H9 (cell line): ENCODE measurements around the gene CAPN2. TPM values are rescaled to one million over a fixed set of nuclear protein-coding genes. Genes with fewer than 3 reads are reported as not detected.

ENCODE experiments used
- DNase-seq: peaks from one replicate; pipeline ENCODE4 v3.0.0-alpha.2; 2017
- H2AFZ ChIP-seq: one replicate; pipeline ENCODE4 v1.6.1; 2013; ENCODE audit warnings: mild to moderate bottlenecking, low read length, control low read depth, moderate library complexity
- H2AK5ac ChIP-seq: 2 replicates; pipeline ENCODE4 v1.6.1; 2013; ENCODE audit warnings: low read length, control low read depth, mixed read lengths; ENCODE audit not compliant: insufficient read length
- H2BK120ac ChIP-seq: one replicate; pipeline ENCODE4 v1.6.1; 2013; ENCODE audit warnings: low read depth, mild to moderate bottlenecking, low read length, control low read depth, inconsistent platforms; ENCODE audit not compliant: poor library complexity, severe bottlenecking
- H2BK12ac ChIP-seq: 2 replicates; pipeline ENCODE4 v1.6.1; 2013; ENCODE audit warnings: low read length, control low read depth, mixed read lengths, low read depth; ENCODE audit not compliant: insufficient read length
- H2BK15ac ChIP-seq: 2 replicates; pipeline ENCODE4 v1.6.1; 2013; ENCODE audit warnings: low read depth, low read length, control low read depth
- H2BK20ac ChIP-seq: one replicate; pipeline ENCODE4 v1.6.1; 2013; ENCODE audit warnings: low read depth, mild to moderate bottlenecking, low read length, control low read depth, inconsistent platforms; ENCODE audit not compliant: poor library complexity, severe bottlenecking
- H2BK5ac ChIP-seq: 2 replicates; pipeline ENCODE4 v1.6.1; 2013; ENCODE audit warnings: low read length, control low read depth, mixed read lengths; ENCODE audit not compliant: insufficient read length
- H3K14ac ChIP-seq: 2 replicates; pipeline ENCODE4 v1.6.1; 2013; ENCODE audit warnings: low read length, control low read depth; ENCODE audit not compliant: insufficient read depth
- H3K18ac ChIP-seq: 2 replicates; pipeline ENCODE4 v1.6.1; 2013; ENCODE audit warnings: low read depth, mild to moderate bottlenecking, mixed read lengths, low read length, control low read depth; ENCODE audit not compliant: insufficient read length
- H3K23ac ChIP-seq: 2 replicates; pipeline ENCODE4 v1.6.1; 2013; ENCODE audit warnings: low read length, control low read depth, mixed read lengths, low read depth; ENCODE audit not compliant: insufficient read length
- H3K23me2 ChIP-seq: 2 replicates; pipeline ENCODE4 v1.6.1; 2013; ENCODE audit warnings: low read depth, mild to moderate bottlenecking, mixed read lengths, low read length, control low read depth; ENCODE audit not compliant: insufficient read length, poor library complexity, severe bottlenecking
- H3K27ac ChIP-seq: 2 replicates; pipeline ENCODE4 v1.5.1; 2013; ENCODE audit warnings: low read length, control low read depth, mixed read lengths, low read depth; ENCODE audit not compliant: insufficient read length
- H3K27me3 ChIP-seq: 2 replicates; pipeline ENCODE4 v1.6.1; 2013; ENCODE audit warnings: low read length, control low read depth, inconsistent platforms; ENCODE audit not compliant: insufficient read depth
- H3K4ac ChIP-seq: 2 replicates; pipeline ENCODE4 v1.6.1; 2013; ENCODE audit warnings: low read depth, mild to moderate bottlenecking, control low read depth, inconsistent platforms, low read length, moderate library complexity
- H3K4me1 ChIP-seq: 2 replicates; pipeline ENCODE4 v1.6.1; 2013; ENCODE audit warnings: low read length, control low read depth, inconsistent platforms; ENCODE audit not compliant: insufficient read depth
- H3K4me2 ChIP-seq: 2 replicates; pipeline ENCODE4 v1.6.1; 2013; ENCODE audit warnings: low read length, control low read depth, mixed read lengths; ENCODE audit not compliant: insufficient read length, insufficient read depth
- H3K56ac ChIP-seq: 2 replicates; pipeline ENCODE4 v1.6.1; 2013; ENCODE audit warnings: low read depth, mild to moderate bottlenecking, mixed read lengths, low read length, control low read depth; ENCODE audit not compliant: insufficient read length
- H3K79me1 ChIP-seq: 2 replicates; pipeline ENCODE4 v1.6.1; 2013; ENCODE audit warnings: low read depth, mild to moderate bottlenecking, moderate library complexity, low read length, control low read depth, inconsistent platforms; ENCODE audit not compliant: insufficient read depth, poor library complexity, severe bottlenecking
- H3K79me2 ChIP-seq: 2 replicates; pipeline ENCODE4 v1.6.1; 2013; ENCODE audit warnings: low read length, control low read depth, inconsistent platforms; ENCODE audit not compliant: insufficient read depth
- H3K9ac ChIP-seq: 2 replicates; pipeline ENCODE4 v1.6.1; 2013; ENCODE audit warnings: low read length, control low read depth, mixed read lengths; ENCODE audit not compliant: insufficient read length; ENCODE audit errors: extremely low read depth
- H3K9me3 ChIP-seq: one replicate; pipeline ENCODE4 v1.6.1; 2013; ENCODE audit warnings: low read depth, low read length, inconsistent platforms; ENCODE audit not compliant: control insufficient read depth
- H3T11ph ChIP-seq: one replicate; pipeline ENCODE4 v1.6.1; 2013; ENCODE audit warnings: mild to moderate bottlenecking, low read length, control low read depth, inconsistent platforms
- H4K20me1 ChIP-seq: one replicate; pipeline ENCODE4 v1.6.1; 2013; ENCODE audit not compliant: control insufficient read depth, insufficient read length, insufficient read depth
- H4K5ac ChIP-seq: 2 replicates; pipeline ENCODE4 v1.6.1; 2013; ENCODE audit warnings: low read depth, mild to moderate bottlenecking, mixed read lengths, low read length, control low read depth; ENCODE audit not compliant: insufficient read length
- H4K8ac ChIP-seq: replicated peaks from 2 replicates; pipeline ENCODE4 v1.6.1; 2013; ENCODE audit warnings: low read length, control low read depth, mixed read lengths, low read depth; ENCODE audit not compliant: insufficient read length
- H4K91ac ChIP-seq: 2 replicates; pipeline ENCODE4 v1.6.1; 2013; ENCODE audit warnings: low read depth, mild to moderate bottlenecking, moderate library complexity, mixed read lengths, low read length, control low read depth; ENCODE audit not compliant: insufficient read length
- H3K27ac Mint-ChIP-seq, 3 experiments: 2 replicates in 2 of 3; 3 replicates in 1 of 3; pipeline ENCODE4 v1.8.0; 2020 to 2021; ENCODE audit warnings: mixed read lengths in 3 of 3, mild to moderate bottlenecking in 1 of 3, moderate library complexity in 1 of 3
- H3K27me3 Mint-ChIP-seq: 2 replicates; pipeline ENCODE4 v1.8.0; 2021; ENCODE audit warnings: low read depth, mild to moderate bottlenecking, moderate library complexity, mixed read lengths
- H3K36me3 Mint-ChIP-seq, 3 experiments: 2 replicates in 2 of 3; 3 replicates in 1 of 3; pipeline ENCODE4 v1.8.0; 2020 to 2021; ENCODE audit warnings: low read depth in 3 of 3, mixed read lengths in 3 of 3; ENCODE audit not compliant: insufficient read depth in 1 of 3
- H3K4me1 Mint-ChIP-seq, 2 experiments: 2 replicates each; pipeline ENCODE4 v1.8.0; 2020; ENCODE audit warnings: mixed read lengths in 2 of 2
- H3K4me3 Mint-ChIP-seq, 2 experiments: 2 replicates in 1 of 2; 3 replicates in 1 of 2; pipeline ENCODE4 v1.8.0; 2020 to 2021; ENCODE audit warnings: mild to moderate bottlenecking in 2 of 2, mixed read lengths in 2 of 2, moderate library complexity in 1 of 2
- H3K9me3 Mint-ChIP-seq, 2 experiments: 2 replicates in 1 of 2; 3 replicates in 1 of 2; pipeline ENCODE4 v1.8.0; 2020; ENCODE audit warnings: mild to moderate bottlenecking in 2 of 2, mixed read lengths in 2 of 2, moderate library complexity in 1 of 2
- WGBS: extraction: QIAGEN DNeasy Blood & Tissue Kit; methylation state at CpG from one replicate; pipeline ENCODE4 v1.1.7; 2013; ENCODE audit warnings: missing lambda C conversion rate, low lambda C conversion rate, mixed read lengths; ENCODE audit not compliant: insufficient read length; ENCODE audit errors: extremely low coverage; 5-methylcytosine and 5-hydroxymethylcytosine counted together
- total RNA-seq: library from RNA; stranded (reverse); gene quantifications from 2 replicates; pipeline ENCODE4 v1.2.1, GENCODE V29; 2021
- TF ChIP-seq, protein P1 (sequence below): fragments of 200-600 bp; sonication (generic); conservative IDR thresholded peaks from 3 replicates; pipeline ENCODE4 v1.8.0; 2021; ENCODE audit warnings: antibody characterized with exemption, mild to moderate bottlenecking

Gene CAPN2
- total RNA-seq, 1 experiment from 2014 or later: 32.2 TPM

DNA sequence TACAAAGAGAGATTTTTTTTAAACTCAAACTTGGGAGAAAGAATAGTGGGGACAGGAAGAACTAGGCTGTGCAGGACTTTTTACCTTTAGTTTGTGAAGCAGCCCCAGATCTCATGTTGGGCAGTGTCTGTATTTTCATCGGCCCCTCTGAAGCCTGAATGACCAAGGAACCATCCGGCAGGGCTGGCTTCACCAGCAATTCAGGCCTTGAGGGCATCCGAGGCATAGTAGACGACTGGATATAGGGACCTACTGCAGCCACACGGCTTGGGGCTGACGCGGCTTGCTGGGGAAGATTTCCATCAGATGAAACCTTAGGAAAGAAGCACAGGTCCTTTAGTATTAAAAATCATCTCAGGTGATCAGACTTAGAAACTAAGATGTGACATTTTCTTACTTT, 89.7 kb downstream of the CAPN2 start:
- Histone ChIP-seq H3K56ac (no peak overlapping the region), H3K27me3 (no peaks in the 10 kb centered on the region), H4K20me1 (no peaks in the 10 kb centered on the region), H3K18ac (no peak overlapping the region), H3K23ac (no peak overlapping the region), H2BK12ac (no peak overlapping the region), H4K91ac (no peak overlapping the region), H3K14ac (no peak overlapping the region), H2BK120ac (no peak overlapping the region), H3T11ph (no peak overlapping the region), H3K79me1 (no peaks in the 10 kb centered on the region), H3K27ac (no peak overlapping the region), H3K23me2 (no peaks in the 10 kb centered on the region), H3K4me1 (no peaks in the 10 kb centered on the region), H3K79me2 (no peaks in the 10 kb centered on the region), H2BK5ac (no peak overlapping the region), H4K8ac (no peak overlapping the region), H3K4ac (no peak overlapping the region), H3K9me3 (no peaks in the 10 kb centered on the region), H2AK5ac (no peak overlapping the region), H2BK20ac (no peak overlapping the region), H3K4me2 (no peak overlapping the region), H2BK15ac (no peak overlapping the region), H4K5ac (no peak overlapping the region), H3K9ac (no peak overlapping the region), H2AFZ (no peak overlapping the region)
- Mint-ChIP-seq H3K27me3 (no peaks in the 10 kb centered on the region), H3K9me3 (no peaks in the 10 kb centered on the region), H3K27ac (no peak overlapping the region), H3K4me3 (no peak overlapping the region), H3K36me3 (peaks cover 44 to 78% (median 74%) of the 10 kb centered on the region in 3 experiments), H3K4me1 (peaks cover 2 to 3% of the 10 kb centered on the region in 2 experiments; a peak in 2 of 4 replicates)
- DNase-seq: no peak
- TF ChIP-seq, protein P1, sequence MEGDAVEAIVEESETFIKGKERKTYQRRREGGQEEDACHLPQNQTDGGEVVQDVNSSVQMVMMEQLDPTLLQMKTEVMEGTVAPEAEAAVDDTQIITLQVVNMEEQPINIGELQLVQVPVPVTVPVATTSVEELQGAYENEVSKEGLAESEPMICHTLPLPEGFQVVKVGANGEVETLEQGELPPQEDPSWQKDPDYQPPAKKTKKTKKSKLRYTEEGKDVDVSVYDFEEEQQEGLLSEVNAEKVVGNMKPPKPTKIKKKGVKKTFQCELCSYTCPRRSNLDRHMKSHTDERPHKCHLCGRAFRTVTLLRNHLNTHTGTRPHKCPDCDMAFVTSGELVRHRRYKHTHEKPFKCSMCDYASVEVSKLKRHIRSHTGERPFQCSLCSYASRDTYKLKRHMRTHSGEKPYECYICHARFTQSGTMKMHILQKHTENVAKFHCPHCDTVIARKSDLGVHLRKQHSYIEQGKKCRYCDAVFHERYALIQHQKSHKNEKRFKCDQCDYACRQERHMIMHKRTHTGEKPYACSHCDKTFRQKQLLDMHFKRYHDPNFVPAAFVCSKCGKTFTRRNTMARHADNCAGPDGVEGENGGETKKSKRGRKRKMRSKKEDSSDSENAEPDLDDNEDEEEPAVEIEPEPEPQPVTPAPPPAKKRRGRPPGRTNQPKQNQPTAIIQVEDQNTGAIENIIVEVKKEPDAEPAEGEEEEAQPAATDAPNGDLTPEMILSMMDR: no peak
- no CpG with 5 or more reads among the region's 7 CpGs for WGBS
